Measurements from ENCODE around the gene B3GNT7.

DNA sequence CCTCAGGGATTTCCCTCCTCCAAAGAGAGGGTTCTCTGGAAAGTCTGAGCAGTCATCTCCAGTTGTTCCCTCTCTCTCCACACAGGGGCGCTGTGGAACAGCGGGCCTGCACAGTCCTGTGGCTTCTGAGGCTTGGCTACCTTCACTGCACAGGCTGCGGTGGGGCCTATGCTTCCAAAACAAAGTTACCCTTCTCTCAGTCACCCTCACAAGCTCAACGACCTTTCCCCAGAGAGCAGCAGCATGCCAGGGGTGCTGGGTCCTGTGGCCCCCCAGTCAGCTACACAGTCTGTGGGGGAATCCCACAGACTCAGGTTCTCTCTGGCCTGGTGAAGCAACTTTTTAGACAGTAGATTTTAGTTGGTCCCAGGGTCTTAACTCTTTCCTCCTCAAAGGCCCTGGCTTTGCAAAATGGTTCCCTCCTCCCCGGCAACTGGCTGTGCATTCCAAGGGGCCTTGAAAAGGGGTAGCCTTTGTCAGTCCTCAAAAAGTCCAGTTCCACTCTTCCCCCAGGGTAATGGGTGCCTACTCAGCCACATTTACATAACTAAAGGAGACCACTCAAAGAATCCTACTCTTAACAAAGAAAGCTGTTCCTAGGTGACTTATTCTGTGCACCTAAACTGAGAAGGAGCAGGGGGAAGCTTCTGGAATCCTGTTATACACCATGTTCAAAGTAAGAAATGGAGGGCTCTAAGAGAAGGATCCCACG lies 14.9 kb downstream of the B3GNT7 start:
- TF ChIP-seq, protein P1, sequence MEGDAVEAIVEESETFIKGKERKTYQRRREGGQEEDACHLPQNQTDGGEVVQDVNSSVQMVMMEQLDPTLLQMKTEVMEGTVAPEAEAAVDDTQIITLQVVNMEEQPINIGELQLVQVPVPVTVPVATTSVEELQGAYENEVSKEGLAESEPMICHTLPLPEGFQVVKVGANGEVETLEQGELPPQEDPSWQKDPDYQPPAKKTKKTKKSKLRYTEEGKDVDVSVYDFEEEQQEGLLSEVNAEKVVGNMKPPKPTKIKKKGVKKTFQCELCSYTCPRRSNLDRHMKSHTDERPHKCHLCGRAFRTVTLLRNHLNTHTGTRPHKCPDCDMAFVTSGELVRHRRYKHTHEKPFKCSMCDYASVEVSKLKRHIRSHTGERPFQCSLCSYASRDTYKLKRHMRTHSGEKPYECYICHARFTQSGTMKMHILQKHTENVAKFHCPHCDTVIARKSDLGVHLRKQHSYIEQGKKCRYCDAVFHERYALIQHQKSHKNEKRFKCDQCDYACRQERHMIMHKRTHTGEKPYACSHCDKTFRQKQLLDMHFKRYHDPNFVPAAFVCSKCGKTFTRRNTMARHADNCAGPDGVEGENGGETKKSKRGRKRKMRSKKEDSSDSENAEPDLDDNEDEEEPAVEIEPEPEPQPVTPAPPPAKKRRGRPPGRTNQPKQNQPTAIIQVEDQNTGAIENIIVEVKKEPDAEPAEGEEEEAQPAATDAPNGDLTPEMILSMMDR (tag by site-specific recombination; IDR thresholded peaks at IDR 0.05) = peak; percentile 21; the same call in 1 of the 2 replicates
- TF ChIP-seq, protein P2, sequence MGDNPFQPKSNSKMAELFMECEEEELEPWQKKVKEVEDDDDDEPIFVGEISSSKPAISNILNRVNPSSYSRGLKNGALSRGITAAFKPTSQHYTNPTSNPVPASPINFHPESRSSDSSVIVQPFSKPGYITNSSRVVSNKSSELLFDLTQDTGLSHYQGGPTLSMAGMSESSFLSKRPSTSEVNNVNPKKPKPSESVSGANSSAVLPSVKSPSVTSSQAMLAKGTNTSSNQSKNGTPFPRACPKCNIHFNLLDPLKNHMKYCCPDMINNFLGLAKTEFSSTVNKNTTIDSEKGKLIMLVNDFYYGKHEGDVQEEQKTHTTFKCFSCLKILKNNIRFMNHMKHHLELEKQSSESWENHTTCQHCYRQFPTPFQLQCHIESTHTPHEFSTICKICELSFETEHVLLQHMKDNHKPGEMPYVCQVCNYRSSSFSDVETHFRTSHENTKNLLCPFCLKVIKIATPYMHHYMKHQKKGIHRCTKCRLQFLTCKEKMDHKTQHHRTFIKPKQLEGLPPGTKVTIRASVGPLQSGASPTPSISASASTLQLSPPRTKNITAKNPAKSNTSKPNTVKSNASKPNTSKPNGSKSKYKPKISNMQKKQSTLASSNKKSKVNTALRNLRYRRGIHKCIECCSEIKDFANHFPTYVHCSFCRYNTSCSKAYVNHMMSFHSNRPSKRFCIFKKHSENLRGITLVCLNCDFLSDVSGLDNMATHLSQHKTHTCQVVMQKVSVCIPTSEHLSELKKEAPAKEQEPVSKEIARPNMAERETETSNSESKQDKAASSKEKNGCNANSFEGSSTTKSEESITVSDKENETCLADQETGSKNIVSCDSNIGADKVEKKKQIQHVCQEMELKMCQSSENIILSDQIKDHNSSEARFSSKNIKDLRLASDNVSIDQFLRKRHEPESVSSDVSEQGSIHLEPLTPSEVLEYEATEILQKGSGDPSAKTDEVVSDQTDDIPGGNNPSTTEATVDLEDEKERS (tag by site-specific recombination; IDR thresholded peaks at IDR 0.05) = no peak
- no peak for TF ChIP-seq ZBTB7A (tag by site-specific recombination; IDR thresholded peaks at IDR 0.05; ENCODE audit: low read depth)
- TF ChIP-seq ZNF529 (tag by site-specific recombination; IDR thresholded peaks at IDR 0.05; ENCODE audit: insufficient replicate concordance) = no peak
- TF ChIP-seq SP2 (tag by site-specific recombination; IDR thresholded peaks at IDR 0.05) = no peak
- TF ChIP-seq ZNF530 (tag by site-specific recombination; IDR thresholded peaks at IDR 0.05; ENCODE audit: low read depth) = no peak
- no peak for TF ChIP-seq ZNF174 (tag by site-specific recombination; IDR thresholded peaks at IDR 0.05)
- TF ChIP-seq ZNF121 (tag by site-specific recombination; IDR thresholded peaks at IDR 0.05) = no peak
- no peak for TF ChIP-seq ZNF768 (tag by site-specific recombination; IDR thresholded peaks at IDR 0.05)
- TF ChIP-seq, protein P3, sequence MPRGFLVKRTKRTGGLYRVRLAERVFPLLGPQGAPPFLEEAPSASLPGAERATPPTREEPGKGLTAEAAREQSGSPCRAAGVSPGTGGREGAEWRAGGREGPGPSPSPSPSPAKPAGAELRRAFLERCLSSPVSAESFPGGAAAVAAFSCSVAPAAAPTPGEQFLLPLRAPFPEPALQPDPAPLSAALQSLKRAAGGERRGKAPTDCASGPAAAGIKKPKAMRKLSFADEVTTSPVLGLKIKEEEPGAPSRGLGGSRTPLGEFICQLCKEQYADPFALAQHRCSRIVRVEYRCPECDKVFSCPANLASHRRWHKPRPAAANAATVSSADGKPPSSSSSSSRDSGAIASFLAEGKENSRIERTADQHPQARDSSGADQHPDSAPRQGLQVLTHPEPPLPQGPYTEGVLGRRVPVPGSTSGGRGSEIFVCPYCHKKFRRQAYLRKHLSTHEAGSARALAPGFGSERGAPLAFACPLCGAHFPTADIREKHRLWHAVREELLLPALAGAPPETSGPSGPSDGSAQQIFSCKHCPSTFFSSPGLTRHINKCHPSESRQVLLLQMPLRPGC (tag by site-specific recombination; IDR thresholded peaks at IDR 0.05) = no peak

All from HEK293 (cell line).